Astrocyte (in vitro differentiated cells and primary cell): ENCODE results near the gene ASCC3.

Source experiments
- EZH2 ChIP-seq: IDR thresholded peaks from 2 replicates; pipeline ENCODE4 v1.6.1; 2012; ENCODE audit warnings: mild to moderate bottlenecking, low read length, inconsistent platforms; ENCODE audit not compliant: insufficient read depth
- TF ChIP-seq, protein P1 (sequence below): IDR thresholded peaks from 2 replicates; pipeline ENCODE4 v1.5.1; 2011; ENCODE audit warnings: low read depth, mild to moderate bottlenecking, inconsistent platforms, low read length, moderate library complexity; ENCODE audit not compliant: insufficient read depth

DNA sequence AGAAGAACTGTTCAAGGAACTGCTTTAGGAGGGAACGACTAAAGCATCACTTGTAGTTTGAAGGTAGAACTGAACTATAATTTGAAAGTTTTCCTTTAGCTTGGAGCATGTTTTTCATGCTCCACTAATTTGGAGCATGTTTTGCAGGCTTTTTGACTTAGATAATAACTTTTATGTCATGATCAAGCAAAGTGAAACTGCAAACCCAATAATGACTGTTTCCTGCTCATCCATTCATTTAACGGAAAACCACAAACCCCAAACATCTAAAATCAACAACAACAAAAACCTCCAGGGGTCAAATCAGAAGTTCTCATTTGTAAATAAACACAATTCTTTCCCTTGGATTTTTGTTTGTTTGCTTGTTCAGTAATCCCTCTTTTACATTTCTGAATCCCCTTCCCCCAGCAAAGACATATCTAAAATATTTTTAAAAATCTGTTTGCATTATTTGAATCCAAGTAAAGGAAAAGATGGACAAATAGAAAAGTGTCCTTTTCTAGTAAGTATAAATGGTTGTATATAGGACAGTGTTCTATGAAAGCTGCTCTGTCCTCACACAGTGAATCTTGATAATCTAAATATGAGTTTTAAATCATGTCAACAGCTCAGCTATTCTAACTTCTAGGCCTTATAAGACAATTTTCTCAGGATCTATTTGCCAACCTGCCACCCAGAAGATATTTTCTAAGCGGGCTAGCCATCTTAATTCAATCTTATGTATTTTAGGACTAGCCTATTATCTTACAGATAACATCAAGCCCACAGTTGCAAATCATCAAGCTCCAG, 419.0 kb downstream of the ASCC3 start:
- TF ChIP-seq, protein P1, sequence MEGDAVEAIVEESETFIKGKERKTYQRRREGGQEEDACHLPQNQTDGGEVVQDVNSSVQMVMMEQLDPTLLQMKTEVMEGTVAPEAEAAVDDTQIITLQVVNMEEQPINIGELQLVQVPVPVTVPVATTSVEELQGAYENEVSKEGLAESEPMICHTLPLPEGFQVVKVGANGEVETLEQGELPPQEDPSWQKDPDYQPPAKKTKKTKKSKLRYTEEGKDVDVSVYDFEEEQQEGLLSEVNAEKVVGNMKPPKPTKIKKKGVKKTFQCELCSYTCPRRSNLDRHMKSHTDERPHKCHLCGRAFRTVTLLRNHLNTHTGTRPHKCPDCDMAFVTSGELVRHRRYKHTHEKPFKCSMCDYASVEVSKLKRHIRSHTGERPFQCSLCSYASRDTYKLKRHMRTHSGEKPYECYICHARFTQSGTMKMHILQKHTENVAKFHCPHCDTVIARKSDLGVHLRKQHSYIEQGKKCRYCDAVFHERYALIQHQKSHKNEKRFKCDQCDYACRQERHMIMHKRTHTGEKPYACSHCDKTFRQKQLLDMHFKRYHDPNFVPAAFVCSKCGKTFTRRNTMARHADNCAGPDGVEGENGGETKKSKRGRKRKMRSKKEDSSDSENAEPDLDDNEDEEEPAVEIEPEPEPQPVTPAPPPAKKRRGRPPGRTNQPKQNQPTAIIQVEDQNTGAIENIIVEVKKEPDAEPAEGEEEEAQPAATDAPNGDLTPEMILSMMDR: no peak
- peak; percentile 41 for TF ChIP-seq EZH2
